ENCODE measurements around the gene RPS5.
A peak's percentile ranks its signal among the peaks of the same experiment; 100 is the strongest.
"Not testable (repeated sequence)": the region's sequence is repeated elsewhere in the genome, so short reads cannot be mapped to it uniquely, and the experiment has no call there.

The RPS5 gene

DNA sequence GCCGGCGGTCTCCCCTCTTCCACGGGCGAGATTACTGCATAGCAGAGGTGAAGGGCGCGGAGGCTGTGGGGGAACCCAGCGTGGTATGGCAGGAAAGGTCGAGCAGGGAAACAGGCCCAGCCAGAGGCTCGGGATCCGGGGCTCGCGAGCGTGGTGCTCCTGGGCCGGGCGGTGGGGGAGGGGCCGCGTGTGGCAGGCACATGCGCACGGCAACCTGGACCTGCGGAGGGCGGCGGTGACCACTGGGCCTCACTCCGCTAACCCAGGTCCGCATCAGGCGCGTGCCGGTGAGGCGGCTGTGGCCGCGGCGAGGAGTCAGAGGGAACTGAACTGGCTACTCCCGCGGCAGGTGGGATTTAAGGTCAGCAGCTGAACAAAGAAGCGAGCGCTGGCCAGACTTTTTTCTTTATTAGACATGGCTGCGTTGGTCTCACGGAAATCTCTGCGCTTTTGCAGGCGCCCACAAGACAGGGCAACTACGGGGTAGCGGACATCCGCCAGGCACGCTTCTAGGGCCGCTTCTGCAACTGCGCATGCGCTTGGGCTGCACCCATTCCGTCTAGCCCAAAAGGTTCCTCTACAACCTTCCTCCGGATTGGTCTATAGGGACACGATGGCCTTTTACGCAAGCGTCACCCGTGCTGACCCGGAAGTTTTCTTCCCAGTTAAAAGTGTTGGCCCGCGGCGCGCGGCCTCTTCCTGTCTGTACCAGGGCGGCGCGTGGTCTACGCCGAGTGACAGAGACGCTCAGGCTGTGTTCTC lies at the start of gene RPS5:
TSS of gene RPS5 (plus strand) at position 694 of the 762 bp plus-strand sequence. CDS start 869 bp downstream, outside the sequence.
- DNase-seq: peak; percentile 95

DNA sequence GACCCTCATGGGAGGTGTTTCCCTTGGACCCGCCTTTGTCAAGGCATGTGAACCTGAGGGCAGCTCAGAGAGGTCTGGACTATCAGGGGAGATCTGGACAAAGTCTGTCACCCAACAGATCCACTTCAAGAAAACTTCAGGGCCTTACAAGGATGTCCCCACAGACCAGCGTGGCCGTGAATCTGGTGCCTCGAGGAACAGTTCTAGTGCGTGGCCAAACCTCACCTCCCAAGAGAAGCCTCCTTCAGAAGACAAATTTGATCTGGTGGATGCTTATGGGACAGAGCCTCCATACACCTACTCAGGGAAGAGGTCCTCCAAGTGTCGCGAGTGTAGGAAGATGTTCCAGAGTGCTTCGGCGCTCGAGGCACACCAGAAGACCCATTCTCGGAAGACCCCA lies 48.7 kb upstream of the RPS5 start:
- no peak for DNase-seq

DNA sequence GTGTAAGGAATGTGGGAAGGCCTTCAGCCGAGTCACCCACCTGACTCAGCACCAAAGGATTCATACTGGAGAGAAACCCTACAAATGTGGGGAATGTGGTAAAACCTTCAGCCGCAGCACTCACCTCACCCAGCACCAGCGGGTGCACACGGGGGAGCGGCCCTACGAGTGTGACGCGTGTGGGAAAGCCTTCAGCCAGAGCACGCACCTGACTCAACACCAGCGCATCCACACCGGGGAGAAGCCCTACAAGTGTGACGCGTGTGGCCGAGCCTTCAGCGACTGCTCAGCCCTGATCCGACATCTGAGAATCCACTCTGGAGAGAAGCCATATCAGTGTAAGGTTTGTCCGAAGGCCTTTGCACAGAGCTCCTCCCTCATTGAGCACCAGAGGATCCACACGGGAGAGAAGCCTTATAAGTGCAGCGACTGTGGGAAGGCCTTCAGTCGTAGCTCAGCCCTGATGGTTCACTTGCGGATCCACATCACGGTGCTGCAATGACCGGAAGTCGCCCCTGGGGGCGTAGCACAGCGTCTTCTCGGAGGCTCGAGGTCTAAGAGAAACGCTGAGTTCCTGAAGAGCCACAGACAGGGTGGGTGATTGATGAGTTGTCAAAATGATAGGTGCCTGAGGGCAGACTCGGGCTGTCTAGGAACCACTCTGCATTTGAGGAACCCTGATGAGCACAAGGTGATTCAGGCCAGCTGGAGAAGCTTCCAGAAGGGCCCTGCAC lies 48.1 kb upstream of the RPS5 start:
- DNase-seq: no peak

DNA sequence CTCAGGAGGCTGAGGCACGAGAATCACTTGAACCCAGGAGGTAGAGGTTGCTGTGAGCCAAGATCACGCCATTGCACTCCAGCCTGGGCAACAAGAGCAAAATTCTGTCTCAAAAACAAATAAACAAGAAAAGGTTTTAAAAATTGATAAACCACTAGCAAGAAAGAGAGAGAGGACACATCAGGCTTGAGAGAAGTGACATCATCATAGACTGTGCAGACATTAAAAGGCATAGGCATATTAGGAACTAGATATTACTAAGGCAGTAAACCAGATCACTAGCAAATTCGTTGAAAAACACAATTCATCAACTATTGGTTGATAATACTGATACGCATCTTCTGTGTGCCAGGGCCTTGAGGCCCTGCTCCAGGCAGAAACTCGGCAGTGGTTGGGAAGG lies 41.5 kb upstream of the RPS5 start:
- DNase-seq: no peak

DNA sequence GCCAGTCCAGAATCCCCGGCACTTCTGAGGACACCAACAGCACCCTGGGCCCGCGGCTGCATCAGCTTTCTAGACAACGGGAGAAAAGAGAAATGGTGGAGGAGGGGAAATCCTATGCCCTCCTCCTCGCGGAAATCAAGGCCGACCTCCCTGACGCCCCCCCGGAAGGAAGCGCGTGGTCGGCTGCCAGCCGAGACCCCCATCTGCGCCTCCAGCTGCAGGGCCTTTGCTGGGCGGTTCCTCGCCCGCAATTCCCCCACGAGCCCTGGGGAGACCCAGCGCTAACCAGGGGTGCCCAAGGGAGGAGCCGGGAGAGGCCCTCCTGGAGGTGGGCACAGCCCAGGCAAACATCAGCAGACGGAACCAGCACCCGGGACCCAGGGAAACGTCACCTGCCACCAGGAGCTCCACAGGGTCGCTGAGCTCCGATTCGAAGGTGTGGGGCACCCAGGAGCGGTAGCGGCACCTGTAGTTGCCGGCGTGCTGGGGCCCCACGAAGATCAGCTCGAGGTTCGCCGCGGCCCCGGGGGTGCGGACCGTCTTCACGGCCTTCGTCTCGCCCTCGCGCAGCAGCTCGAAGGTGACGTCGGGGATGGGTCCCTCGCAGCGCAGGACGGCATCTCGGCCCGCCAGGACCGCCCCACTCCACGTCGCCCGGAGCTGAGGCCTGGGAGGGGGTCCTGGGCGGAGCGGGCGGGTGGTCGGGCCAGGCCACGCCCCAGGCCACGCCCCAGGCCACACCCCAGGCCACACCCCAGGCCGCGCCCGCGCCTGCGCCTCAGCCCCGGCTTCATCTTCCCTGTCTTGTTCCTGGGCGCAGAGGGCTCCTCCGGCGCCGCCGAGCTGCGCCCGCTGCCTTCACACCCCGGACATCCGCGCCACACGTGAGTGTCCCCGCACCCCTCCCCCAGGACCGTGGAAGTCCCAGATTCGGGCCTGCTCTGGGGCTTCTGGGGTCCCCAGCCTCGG lies 39.8 kb upstream of the RPS5 start:
- DNase-seq: peak; percentile 32

DNA sequence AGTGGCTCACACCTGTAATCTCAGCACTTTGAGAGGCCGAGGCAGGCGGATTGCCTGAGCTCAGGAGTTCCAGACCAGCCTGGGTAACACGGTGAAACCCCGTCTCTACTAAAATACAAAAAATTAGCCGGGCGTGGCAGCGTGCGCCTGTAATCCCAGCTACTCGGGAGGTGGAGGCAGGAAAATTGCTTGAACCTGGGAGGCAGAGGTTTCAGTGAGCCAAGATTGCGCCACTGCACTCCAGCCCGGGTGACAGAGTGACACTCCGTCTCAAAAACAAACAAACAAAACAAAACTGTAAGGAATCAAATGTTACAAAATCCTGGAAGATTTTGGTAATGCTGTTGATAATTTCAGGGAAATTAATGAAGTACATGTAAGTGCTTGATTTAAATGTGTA lies 39.0 kb upstream of the RPS5 start:
- not testable (repeated sequence) for DNase-seq

DNA sequence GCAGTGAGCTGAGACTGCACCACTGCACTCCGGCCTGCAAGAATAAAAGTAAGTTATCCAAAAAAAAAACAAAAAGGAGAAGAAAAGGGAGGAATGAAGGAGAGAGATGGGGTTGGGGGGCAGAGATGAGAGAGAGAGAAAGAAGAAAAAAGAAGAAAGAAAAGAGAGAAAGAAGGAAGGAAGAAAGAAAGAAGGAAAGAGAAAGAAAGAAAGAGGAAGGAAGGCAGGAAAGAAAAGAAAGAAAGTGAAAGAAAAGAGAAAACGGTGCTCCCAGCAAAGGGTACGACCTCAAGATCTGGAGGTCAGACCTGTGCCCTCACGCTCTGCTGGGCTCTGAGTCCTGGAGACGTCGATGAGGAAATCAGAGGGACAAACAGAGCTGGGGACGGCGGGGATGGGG lies 37.5 kb upstream of the RPS5 start:
- no peak for DNase-seq

DNA sequence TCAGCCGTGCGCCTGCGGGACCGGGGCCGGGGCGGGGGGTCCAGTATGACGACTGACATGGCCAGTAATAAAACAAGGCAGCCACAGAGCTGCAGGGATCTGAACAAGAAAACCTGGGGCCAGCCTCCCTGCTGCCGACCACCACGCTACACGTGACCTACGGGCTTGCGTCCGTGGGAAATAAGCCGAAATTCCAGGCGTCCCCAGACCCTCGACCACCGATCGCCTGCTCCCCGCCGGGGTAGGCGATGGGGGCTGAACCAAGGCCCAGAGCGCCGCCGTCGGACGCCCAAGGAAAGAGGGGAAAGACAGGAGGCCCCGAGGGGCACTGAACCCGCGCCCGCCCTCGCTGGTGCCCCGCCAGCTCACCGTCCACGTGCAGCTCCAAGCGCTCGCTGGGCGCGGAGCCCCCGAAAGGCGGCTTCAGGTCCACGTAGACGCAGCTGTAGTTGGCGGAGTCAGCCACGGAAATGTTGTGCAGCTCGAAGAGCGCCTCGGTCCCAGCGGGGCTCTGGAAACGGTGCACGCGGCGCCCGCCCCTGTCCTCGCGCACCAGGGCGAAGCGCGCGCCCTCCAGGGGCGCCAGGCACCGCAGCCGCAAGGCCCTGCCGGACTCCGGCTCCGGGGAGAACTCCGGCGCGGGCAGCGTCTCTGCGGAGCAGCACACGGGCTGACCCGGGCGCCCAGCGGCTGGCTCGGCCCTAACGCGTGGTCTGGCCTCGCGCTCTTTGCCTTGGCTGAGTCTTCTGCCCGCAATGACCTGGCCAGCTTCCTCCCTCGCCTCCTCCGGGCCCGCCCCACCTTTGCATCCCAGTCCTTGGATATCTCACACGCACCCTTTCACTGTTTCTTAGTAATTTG lies 36.8 kb upstream of the RPS5 start:
- no peak for DNase-seq

DNA sequence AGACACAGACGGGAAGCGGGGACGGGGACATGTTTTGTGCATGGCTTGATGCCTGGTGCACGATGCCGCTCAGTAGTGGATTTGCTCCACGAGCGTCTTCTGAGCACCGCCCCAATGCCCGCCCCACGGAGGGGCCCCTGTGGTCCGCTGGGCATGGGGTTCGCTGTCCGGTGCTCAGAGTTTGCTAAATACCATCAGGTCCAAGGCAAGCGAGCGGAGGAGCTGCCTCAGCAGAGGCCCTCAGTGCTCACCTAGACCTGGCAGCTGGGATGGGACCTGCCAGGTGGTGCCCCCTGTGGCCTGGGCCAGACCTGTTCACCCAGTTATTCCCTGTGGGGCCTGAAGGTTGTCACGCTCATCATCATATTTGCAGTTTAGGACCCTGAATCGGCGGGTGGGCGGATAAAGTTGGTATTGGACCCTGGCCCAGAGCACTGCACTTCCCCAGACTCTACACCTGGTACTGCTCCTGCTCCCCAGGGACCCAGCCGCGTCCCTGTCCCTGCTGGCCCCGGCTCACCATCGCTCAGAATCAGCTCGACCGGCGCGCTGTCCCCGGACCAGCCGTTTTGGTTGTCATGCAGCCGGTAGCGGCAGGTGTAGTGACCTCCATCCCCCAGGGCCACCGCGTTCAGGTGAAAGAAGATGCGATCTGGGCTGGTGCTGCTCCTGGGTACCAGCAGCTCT lies 36.1 kb upstream of the RPS5 start:
- no peak for DNase-seq

DNA sequence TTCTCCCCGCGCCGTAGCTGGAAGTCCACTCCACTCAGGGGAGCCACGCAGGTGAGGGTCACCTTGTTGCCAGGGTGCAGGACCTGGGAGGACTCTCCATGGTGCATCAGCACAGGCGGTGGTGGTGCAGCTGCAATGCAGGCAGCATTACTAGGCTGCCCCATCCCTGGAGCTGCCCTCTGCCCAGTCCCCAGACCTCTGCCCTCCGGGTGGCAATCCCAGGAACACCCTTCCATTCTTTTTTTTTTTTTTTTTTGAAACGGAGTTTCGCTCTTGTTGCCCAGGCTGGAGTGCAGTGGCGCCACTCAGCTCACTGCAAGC lies 35.6 kb upstream of the RPS5 start:
- no peak for DNase-seq

DNA sequence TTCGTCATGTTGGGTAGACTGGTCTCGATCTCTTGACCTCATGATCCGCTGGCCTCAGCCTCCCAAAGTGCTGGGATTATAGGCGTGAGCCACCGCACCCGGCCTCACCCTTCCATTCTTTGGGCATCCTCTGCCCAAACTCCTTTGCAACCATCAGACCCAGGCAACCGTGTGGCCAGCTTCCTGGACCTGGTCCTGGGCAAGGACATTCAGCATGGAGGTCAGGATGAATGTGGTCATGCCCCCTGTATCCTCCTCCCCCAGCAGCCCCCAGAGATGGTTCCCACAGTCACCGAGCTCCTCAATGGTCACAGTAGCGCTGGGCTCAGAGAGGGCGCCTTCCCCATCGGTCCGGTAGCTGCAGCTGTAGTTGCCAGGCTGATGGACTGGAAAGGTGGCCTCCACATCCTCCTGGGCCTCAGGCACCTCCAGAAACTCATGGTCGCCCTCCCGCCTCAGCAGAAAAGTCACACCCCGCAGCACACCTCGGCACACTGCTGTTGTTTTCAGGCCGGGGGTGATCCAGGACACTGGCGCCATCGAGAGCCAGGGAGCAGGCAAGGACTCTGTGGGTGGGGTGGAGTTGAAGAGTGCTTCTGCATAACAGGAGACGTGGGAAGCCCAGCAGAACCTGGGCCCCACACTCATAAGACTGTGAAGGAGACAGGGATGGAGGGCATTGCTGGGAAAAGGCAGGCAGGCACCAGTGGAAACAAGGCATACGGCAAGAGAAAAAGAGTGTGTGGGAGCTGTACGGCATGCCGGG lies 34.9 kb upstream of the RPS5 start:
- no peak for DNase-seq

DNA sequence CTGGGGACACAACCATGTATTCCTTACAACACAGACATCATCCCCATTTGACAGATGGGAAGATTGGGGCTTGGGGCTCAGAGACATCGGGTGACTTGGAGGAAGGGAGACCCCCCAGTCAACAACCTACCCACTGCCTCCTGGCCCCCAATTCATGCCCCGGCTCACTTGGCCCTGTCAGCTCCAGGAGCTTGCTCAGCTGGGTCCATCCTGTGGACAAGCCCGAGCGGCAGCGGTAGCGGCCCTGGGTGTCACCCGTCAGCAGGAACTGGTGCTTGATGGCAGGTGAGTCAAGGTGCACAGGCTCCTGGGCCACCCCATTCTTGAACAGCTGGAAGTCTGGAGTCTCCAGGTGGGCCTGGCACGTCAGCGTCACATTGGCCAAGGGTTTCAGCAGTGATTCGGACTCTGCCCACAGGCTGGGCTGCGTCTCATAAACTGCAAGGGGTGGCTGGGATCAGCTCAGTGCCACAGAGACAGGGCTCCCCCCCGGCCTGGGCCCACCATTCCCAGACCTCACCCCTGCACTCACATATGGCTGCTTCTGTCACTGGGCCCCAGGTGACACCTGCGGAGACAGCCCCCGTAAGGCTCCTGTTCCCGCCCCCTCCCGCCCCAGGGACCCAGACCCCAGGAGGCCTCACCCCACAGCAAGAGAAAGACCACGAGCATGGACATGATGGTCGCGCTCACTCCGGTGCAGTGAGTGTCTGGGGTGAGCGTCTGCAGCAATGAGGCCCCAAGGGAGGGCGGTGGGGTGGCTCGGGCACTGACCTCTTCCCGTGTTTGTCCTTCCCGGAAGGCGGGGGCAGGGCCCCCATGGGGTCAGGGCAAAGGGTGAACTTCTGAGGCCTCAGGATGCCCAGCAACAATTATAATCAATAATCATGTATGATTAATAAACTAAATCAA lies 34.1 kb upstream of the RPS5 start, which contains the start of gene A1BG:
TSS of gene A1BG (minus strand) at position 733 of the 912 bp plus-strand sequence. CDS start at position 678, 55 bp downstream.
- DNase-seq: no peak

DNA sequence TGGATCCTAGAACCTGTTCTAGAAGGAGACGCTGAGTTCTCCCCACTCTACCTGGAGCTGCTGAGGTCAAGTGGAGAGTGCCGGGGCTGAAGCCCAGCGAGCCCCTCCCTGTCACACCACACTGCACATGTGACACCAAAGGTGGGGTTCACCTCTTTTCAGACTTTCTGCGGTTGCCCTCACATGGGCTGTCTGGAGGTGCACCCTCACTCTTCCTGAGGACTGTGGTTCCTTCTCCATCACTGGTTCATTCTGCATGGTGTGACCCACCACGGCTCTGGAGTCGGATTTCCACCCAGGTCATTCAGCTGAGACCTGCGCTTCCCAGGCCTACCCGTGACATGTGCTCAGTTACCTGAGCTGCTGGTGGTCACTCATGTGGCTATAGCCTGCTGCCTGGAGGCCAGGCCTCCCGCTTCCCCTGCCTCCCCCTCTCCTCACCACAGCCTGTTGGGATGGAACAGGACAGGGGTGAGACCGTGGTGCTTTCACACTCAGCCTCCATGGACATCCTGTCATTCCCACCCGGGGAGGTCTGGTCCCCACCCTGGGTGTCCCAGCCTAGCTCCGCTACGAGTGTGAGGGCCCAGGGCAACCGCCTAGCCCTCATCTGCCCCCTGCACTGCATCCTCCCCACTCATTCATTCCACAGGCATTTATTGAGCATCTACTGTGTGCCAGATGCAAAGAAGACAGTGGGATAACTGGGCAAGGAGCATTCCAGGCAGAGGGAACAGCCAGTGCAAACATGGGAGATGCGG lies 33.2 kb upstream of the RPS5 start:
- no peak for DNase-seq

DNA sequence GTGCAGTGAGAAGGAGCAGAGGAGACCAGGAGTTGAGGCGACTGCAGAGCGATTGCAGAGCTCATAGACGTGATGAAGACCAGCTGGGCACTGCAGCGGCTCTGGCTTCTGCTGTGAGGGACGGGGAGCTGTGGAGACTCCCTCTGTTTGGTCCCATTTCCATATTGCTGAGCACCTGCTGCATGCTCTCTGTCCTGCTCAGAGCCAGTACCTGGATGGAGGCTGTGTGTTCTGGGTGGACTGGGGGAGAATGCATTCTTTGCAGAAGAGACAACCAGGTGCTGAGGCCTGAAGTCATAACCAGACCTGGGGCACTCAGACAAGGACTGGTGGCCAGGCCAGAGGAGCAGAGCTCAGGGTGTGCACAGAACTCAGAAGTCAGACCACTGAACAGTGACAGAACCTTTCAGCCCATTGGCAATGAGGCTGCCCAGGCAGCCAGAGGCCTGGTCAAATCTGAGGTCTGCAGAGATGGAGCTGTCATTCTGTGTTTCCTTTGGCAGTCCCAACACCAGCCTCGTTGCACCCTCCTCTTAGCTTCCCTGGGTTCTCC lies 32.5 kb upstream of the RPS5 start:
- DNase-seq: no peak

DNA sequence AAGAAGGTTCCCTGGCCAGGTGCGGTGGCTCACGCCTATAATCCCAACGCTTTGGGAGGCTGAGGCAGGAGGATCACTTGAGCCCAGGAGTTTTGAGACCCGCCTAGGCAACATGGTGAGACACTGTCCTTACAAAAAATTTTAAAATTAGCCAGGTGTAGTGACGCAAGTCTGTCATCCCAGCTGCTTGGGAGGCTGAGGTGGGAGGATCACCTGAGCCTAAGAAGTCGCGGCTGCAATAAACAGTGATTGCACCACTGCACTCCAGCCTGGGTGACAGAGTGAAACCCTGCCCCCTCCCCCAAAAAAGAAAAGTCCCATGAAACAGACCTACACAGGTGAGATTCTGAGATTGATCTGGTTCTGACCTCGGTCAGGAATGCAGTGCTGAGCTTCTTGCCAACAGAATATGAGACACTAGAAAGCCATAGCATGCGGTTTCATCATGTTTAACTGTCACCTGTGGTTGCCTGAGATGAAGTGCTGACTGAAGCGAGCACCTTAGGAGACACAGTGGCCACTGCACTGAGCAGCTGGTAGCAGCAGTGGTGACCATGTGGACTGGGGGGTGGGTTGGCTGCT lies 31.8 kb upstream of the RPS5 start:
- no peak for DNase-seq

DNA sequence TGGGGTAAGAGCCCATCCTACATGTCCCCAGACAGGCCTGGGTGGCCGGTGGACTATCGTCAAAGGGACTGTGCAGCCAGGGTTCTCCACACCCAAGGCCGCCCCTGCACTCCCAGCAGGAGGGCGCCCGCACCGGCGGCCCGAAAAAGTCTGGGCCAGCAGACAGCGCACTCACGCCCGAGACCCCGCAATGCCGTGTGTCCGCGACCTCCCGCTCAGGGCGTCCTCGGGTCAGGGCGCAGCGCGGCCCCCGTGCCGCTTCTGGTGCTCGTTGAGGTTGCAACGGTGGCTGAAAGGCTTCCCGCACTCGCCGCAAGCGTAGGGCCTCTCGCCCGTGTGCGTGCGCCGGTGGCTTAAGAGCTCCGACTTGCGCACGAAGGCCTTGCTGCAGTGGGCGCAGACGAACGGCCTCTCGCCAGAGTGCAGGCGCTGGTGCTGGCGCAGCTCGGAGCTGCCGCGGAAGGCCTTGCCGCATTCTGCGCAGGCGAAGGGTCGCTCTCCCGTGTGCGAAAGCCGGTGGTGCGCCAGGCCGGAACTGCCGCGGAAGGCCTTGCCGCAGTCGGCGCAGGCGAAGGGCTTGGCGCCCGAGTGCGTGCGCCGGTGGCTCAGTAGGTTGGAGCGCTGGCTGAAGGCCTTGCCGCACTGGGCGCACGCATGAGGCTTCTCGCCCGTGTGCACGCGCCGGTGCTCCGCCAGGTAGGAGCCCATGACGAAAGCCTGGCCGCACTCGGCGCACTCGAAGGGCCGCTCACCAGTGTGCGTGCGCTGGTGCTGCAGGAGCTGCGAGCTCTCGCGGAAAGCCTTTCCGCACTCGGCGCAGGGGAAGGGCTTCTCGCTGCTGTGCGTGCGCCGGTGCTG lies 30.9 kb upstream of the RPS5 start:
- DNase-seq: no peak

DNA sequence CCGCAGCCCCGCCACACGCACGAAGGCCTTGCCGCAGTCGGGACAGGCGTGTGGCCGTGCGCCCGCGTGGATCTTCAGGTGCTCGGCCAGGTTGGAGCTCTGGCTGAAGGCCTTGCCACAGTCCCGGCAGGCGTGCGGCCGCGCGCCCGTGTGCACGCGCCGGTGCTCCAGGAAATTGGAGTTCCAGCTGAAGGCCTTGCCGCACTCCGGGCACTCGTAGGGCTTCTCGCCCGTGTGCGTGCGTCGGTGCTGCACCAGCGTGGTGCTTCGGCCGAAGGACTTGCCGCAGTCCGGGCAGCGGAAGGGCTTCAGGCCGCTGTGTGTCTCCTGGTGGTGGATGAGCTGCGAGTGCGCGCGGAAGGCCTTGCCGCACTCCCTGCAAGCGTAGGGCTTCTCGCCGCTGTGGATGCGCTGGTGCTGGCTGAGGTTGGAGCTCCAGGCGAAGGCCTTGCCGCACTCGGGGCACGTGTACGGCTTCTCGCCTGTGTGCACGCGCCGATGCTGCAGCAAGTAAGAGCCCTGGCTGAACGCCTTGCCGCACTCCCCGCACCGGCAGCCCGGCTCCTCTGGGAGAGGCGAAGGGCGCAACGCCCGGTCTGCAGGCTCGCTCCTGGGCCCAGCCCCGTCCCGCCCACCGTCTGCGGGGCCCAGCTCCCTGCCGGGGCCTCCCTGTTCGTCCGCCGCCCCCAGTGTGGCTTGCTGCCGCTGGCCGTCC lies 30.1 kb upstream of the RPS5 start:
- no peak for DNase-seq

Measured in NCI-H2107 (cell line).